Measurements from ENCODE around the gene BLNK.

DNA sequence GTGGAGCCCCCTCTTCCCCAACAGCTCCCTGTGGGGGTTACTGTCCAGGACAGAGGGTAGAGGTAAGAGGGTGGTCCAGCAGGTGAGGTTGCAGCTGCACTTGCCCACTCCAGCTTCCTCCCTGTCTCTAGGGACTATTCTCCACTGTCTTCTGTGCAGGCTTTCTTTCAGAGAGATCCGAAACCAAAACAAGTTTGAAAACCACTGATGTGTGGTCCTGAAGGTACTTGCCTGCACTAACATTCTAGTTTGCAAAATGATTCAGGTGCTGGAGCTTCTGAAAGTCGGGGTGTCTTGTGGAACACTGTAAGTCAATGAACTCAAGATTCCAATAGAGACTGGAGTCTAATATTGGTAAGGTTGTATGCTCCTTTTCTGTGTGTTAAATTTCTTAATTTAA is 63.1 kb downstream of the BLNK start:
- TF ChIP-seq, protein P1, sequence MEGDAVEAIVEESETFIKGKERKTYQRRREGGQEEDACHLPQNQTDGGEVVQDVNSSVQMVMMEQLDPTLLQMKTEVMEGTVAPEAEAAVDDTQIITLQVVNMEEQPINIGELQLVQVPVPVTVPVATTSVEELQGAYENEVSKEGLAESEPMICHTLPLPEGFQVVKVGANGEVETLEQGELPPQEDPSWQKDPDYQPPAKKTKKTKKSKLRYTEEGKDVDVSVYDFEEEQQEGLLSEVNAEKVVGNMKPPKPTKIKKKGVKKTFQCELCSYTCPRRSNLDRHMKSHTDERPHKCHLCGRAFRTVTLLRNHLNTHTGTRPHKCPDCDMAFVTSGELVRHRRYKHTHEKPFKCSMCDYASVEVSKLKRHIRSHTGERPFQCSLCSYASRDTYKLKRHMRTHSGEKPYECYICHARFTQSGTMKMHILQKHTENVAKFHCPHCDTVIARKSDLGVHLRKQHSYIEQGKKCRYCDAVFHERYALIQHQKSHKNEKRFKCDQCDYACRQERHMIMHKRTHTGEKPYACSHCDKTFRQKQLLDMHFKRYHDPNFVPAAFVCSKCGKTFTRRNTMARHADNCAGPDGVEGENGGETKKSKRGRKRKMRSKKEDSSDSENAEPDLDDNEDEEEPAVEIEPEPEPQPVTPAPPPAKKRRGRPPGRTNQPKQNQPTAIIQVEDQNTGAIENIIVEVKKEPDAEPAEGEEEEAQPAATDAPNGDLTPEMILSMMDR (IDR thresholded peaks at IDR 0.05; ENCODE audit: borderline replicate concordance, extremely low read depth, low read length, poor library complexity, severe bottlenecking), result no peak
- TF ChIP-seq EZH2 (IDR thresholded peaks at IDR 0.05; ENCODE audit: borderline replicate concordance, low read depth, low read length, severe bottlenecking), result no peak

All from DND-41 (cell line).